ENCODE data around the gene JPH4.

The JPH4 gene

GRCh38 chr14:23579739-23580138 lies 1.1 kb upstream of the JPH4 start:
- no peak for DNase-seq (ENCODE audit: low spot score)

DNA sequence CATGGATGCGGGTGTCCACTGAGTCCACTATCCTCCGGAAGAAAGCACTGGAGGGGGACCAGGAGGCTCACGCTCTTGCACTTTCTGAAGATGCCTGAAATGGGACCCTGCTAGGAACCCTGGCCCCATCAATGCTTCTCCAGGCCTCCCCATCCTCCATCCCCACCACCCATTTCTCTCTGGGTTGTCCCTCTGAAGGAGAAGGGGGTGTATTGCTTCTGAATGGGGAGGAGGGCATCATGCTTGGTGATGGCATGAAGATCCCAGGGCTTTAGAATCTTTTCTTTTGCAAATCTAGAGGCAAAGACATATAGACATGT lies 681 bp upstream of the JPH4 start:
- no peak for DNase-seq (ENCODE audit: low spot score)

DNA sequence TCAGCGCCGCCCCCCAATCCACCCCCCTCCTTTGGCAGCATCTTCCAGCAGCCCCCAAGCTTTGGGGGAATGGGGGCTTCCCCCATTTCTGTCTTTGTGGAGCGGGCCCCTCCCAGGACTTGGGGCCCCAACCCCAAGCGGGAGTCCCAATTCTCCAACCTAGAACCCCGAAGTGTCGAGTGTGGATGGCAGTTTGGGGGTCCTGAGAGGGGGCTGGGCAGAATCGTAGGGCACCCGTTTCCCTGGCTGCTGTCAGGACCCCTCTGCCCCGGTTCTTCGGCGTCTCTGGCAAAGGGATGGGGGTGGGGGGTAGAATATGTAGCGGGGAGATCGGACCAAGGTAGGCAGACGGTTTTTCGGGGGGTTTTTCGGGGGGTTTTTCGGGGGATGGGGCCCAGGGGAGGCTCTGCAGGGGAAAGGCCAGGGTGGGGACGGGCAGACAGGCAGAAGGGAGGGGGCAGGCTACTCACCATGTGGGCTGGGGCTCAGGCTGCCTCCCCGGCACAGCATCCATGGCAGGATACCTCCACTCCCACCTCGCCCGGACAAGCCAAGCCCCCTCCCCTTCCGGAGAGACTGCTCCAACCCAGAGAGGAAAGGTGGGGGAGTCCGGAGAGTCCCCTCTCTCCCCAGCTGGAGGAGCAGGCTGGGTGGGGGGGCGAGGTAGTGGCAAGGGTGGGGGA lies 739 bp downstream of the JPH4 start:
- no peak for DNase-seq (ENCODE audit: low spot score)

DNA sequence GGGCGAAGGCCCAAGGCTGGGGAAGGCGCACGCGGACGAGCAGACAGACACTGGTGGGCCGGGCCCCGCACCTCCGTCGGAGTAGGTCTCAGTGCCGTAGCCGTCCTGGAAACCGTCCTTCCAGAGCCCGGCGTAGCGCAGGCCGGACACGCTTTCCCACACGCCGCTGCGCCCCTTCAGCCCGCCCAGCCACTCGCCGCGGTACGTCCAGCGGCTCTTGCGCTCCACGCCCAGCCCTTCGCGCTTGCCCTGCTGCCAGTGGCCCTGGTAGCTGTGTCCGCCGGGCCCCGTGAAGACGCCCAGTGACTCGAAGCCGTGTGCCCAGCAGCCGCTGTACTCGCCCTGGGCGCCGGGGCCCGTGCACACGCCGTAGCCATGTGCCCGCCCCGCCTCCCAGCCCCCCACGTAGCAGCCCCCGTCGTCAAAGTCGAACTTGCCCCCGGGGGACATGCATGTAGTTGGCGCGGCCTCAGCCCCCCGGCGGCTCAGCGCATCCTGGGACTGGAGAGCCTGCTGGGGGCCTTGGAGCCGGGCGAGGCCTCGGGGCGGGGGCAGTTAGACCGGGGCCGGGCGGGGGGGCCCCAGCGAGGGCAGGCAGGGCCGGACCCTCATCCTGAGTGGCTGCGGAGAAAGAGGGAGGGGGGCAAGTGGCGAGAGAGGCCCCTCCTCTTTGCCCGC lies 1.4 kb downstream of the JPH4 start:
- DNase-seq (ENCODE audit: low spot score): no peak

- no peak for DNase-seq (ENCODE audit: low spot score)
These were observed 5.1 kb downstream of the JPH4 start for GRCh38 chr14:23573384-23574015.

DNA sequence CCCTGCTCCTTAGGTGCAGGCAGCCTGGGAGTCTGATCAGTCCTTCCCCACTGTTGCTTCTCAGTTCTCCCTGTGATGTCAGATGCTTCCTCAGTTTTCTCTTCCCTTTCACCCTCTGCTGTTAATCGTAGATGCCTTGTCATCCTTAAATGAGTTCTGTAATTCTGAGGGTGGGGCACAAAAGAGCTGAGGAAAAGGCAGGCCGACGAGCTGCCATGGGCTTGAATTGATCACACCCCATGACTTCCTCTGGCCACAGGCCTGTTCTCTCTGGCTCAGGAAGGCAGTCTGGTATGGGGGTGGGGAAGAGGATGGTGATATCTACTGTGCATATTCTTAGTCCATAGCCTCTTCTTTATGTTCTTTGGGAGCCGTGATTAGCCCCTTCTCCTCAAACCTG lies 5.8 kb downstream of the JPH4 start:
- DNase-seq (ENCODE audit: low spot score): no peak

- no peak for DNase-seq (ENCODE audit: low spot score)
These were observed 6.1 kb downstream of the JPH4 start for GRCh38 chr14:23572524-23572828.

- no peak for DNase-seq (ENCODE audit: low spot score)
These were observed 6.7 kb downstream of the JPH4 start for GRCh38 chr14:23571701-23572523.

DNA sequence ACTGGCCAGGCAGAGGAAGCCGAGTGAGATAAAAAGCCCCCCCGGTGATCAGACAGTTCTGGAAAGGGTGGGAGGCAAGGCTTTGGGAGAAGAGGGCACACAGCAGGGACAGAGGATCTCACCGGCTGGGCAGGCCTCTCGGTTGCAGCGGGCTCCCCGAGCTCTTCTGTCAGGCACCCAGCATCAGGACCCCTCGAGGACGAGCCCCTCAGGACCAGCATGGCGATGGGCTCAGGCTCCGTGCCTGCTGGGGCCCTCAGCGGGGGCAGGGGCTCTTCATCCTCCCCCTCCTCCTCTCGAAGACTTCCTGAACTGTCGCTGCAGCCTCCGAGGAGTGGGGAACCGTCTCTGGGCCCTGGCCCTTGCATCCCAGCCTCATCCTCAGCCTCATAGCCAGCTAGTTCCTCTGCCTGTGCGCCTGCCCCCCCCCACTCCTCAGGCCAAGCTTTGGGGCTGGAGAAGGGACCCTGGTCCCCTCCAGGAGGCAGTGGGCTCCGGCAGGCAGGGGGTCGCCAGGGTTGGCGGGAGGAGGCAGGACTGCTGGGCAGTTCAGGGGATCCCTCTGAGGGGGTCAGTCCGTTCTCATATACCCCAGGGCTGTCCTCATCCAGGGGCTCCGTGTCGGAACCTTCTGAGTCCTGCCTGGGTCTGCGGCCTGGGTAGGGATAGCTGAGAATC lies 7.6 kb downstream of the JPH4 start:
- DNase-seq (ENCODE audit: low spot score): no peak

DNA sequence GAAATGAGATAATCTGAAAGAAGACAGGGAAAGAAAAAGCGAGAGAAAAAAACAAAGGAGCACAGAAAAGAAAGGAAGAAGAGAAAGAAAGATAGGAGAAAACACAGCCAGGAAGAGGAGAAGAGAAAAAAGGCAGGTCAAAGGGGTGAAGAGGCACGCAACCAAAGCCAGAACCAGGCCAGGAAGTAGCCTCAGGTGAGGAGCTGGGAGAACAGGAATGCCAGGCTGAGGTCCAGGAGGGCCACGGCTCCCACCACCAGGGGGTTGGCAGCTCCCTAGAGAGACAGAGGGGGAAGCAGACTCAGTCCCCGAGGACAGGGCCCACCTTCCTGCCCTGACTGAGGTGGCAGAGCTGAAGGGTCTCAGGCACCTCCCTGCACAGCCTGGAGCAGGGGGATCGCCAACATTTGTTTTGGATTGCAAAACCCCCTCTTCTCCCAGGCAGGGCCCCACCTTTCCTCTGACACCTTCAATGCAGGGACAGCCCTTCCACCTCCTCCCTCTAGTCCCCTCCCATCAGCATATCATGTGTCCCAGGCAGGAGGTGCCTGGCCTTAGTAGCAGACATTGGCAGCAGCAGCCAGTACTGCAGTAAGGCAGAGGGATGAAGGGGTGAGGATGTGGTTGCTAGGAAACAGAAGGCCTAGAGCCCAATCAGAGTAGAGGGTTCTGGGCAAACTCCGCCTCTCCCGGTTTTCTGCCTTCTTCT lies 9.0 kb downstream of the JPH4 start:
- DNase-seq (ENCODE audit: low spot score): no peak

GRCh38 chr14:23568600-23569331 lies 9.8 kb downstream of the JPH4 start:
- no peak for DNase-seq (ENCODE audit: low spot score)

DNA sequence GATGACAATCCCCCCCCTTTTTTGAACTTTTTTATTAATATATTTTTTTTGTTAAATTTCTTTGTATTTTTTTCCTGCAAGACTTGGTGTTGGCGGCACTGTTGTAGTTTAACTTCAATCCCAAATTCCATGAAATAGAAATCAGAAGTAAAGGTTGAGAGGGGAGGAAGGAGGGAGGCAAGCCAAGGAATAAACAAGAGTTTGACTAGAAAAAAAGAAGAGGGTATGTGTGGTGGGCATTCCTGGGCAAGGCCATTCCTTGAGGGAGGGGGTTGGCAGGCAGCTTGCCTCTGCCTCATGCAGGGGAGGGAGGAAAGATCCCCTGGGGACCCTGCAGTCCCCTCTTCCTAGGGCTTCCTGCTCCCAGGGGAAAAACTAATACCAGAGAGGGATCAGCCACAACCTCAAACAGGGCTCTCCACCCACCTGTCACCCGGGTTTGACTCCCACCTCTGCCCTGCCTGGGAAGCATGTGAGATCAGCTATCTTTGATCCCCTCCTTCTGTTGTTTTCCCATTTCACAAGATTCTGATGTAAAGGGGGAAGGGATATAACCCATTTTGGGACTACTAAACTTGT lies 10.5 kb downstream of the JPH4 start:
- DNase-seq (ENCODE audit: low spot score): no peak

GRCh38 chr14:23567186-23568020 lies 11.2 kb downstream of the JPH4 start, which contains the start of gene AP1G2:
AP1G2 (minus strand) TSS chr14:23567791; CDS start chr14:23567314, 477 bp downstream.
- no peak for DNase-seq (ENCODE audit: low spot score)

DNA sequence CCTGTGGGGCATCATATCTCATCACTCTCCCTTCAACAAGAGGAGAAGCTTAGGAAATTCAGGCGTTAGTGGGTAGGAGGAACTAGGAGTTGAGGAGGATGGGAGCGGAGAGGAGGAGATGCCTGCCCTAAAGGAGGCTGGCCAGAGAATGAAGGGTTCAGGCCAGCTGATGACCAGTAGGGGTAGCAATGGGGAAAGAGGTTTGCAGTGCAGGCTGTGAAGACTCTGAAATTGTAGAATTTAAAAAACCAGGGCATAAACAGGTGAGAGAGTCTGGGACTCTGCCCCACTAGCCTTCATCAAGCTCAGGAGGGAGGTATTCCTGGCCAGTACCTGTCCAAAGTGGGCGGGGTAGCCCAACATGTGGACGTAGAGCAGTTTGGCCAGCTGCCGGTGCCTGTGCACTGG lies 11.8 kb downstream of the JPH4 start:
- no peak for DNase-seq (ENCODE audit: low spot score)

DNA sequence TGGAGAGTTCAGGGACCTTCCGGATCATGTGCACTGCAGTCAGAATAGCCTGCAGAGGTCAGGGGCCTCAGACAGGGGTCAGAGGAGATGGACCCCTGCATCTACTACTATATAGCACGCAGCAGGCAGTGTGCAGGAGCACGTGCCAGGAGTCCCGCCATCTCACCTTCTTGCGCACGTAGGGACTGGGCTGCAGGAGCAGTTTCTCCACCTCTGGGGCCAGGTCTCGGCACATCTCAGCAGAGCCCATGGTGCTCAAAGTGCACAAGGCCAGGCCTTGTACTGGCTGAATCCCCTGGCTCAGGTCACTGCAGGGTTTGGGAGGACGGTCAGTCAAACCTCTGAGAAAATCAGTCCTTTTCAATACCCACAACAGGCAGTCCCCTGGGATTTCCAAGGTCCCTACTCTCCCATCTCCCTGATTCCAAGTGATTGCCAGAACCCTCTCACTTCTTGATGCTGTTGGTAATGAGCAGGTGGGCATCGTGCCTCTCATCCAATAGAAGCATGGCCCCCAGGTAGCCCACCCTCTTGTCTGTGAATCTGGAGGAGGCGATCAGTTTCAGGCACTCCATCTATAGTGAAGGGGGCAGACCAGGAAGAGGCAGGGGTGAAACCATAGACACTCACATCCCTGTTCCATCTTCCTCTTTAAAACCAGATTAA lies 12.3 kb downstream of the JPH4 start:
- DNase-seq (ENCODE audit: low spot score): no peak

DNA sequence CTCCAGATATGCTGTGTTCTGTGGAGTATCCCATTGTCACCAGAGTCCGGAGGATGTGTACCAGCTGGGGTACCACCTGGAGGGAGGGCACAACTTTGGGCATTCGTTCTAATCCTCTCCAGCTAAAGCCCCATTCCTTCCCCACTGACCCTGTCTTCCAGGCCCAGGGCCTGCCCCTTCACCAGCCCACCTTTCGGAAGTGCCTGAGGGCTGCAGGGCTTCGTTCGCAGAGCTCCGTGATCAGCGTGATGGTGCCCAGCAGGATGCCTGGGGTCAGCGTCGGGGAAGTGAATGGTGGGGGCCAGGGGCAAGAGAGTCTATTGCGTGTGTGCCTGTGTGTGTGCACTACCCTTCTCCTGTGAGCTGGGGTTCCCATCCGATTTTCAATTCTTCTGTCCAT lies 13.0 kb downstream of the JPH4 start:
- DNase-seq (ENCODE audit: low spot score): no peak

DNA sequence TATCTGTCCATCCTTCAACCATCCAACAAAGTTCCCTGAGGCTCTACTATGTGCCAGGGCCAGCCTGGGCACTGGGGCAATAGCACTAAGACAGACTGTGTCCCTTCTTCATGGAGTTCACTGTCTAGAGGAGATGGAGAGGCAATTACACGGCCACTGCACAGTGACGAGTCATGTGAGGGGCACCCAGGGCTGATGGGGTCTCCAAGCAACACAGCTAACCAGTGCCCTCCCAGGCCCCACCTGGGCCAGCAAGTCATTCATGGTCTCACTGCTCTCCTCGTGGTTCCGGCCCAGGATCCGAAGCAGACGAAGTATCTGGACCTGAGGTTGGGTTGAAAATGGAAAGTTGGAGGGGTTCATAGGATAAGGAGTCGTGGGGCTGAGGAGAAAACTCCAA lies 13.7 kb downstream of the JPH4 start:
- DNase-seq (ENCODE audit: low spot score): no peak

DNA sequence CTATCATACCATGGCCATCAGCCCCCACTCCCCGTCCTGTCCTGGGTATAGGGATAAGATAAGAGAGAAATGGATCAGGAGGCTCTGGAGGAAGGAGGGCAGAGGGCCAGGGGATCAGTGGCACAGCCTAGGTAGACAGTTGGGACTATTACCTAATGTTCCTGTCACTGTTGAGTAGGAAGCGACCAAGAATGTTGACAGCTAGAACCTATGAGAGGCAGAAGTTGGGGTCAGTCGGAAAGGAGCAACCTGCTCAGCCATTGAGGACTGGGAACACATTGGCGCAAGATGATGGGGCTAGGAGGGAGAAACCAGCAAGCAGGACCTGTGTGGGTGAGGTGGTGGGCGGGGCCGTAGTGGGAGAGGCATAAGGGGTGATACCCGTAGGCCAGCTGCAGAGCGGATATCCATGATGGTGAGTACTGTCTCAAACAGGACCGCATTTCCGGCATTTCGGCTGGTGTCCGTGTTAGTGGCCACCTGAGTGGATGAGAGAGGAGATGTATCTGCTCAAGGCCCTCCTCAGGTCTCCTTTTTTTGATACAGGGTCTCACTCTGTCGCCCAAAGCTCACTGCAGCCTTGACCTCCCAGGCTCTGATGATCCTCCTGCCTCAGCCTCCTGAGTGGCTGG lies 14.3 kb downstream of the JPH4 start:
- no peak for DNase-seq (ENCODE audit: low spot score)
